ENCODE measurements around the gene UBE2F.

The UBE2F gene

GRCh38 chr2:238081561-238081960 lies 114.7 kb downstream of the UBE2F start:
- TF ChIP-seq FOXA1 (IDR thresholded peaks at IDR 0.05) (no peak), SP1 (IDR thresholded peaks at IDR 0.05) (no peak), ARNT (IDR thresholded peaks at IDR 0.05) (no peak)
- DNase-seq (ENCODE audit: extremely low spot score), result no peak
- ChIA-PET CTCF (no interaction called here), POLR2A (no interaction called here)

DNA sequence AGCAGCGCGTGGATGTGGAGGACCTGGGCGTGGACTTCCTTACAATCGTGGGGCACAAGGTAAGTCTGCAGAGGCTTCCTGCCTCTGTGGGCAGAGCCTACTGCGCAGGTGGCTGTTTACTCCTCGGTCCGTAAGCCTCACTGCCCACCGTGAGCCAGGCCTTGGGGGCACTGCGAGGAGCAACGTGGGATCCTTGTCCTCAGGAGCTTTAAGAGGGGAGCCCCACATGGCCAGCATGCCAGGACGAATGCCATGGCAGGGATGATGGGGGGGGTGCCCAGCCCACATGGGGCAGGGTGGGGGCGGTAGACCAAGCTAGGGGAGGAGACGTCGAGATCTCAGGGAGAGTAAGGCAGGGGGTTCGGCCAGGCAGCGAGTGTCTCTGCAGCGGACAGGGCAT lies 115.3 kb downstream of the UBE2F start:
- no peak for DNase-seq (ENCODE audit: extremely low spot score)
- CTCF ChIA-PET, result no interaction called here
- no peak for TF ChIP-seq SUZ12 (IDR thresholded peaks at IDR 0.05)
- TF ChIP-seq ELF4 (IDR thresholded peaks at IDR 0.05), result no peak
- TF ChIP-seq LEF1 (IDR thresholded peaks at IDR 0.05; ENCODE audit: borderline replicate concordance), result no peak
- TF ChIP-seq FOXA1 (IDR thresholded peaks at IDR 0.05), result no peak
- TF ChIP-seq PKNOX1 (IDR thresholded peaks at IDR 0.05), result no peak
- TF ChIP-seq ZNF384 (IDR thresholded peaks at IDR 0.05), result no peak
- POLR2A ChIA-PET, result no interaction called here

- TF ChIP-seq SP1 (IDR thresholded peaks at IDR 0.05) (no peak), FOXA1 (IDR thresholded peaks at IDR 0.05) (no peak), LEF1 (IDR thresholded peaks at IDR 0.05; ENCODE audit: borderline replicate concordance) (no peak), HDGF (IDR thresholded peaks at IDR 0.05; ENCODE audit: borderline replicate concordance) (no peak), TARDBP (IDR thresholded peaks at IDR 0.05) (no peak), NFRKB (IDR thresholded peaks at IDR 0.05) (no peak), BHLHE40 (IDR thresholded peaks at IDR 0.05; ENCODE audit: borderline replicate concordance) (no peak), FOXM1 (IDR thresholded peaks at IDR 0.05; ENCODE audit: borderline replicate concordance) (no peak), ZNF384 (IDR thresholded peaks at IDR 0.05) (no peak)
- POLR2A ChIA-PET, result no interaction called here
- DNase-seq (ENCODE audit: extremely low spot score), result no peak
- CTCF ChIA-PET, result no interaction called here
These were observed 116.0 kb downstream of the UBE2F start for GRCh38 chr2:238082827-238083226.

DNA sequence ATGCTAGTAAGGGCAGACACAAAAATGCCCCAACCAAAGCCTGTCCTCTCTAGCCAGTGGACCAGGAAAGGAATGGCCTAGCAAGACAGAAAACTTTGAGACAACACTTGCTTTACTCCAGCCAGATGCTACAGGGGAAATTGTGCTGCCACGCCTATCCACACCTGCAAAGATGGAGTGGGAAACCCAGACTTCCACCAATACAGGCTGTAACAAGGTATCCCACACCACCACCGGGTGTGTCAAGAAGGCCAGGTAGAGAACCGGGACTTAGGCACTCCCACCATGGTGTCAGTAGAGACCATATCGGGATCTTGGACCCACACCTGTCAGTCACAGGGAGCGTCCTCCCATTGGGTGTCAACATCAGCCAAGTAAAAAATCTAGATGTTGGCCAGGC lies 117.1 kb downstream of the UBE2F start:
- ChIA-PET CTCF (no interaction called here), POLR2A (no interaction called here)
- DNase-seq (ENCODE audit: extremely low spot score), result no peak
- TF ChIP-seq HDGF (IDR thresholded peaks at IDR 0.05; ENCODE audit: borderline replicate concordance) (no peak), BHLHE40 (IDR thresholded peaks at IDR 0.05; ENCODE audit: borderline replicate concordance) (no peak), FOXM1 (IDR thresholded peaks at IDR 0.05; ENCODE audit: borderline replicate concordance) (no peak), NFRKB (IDR thresholded peaks at IDR 0.05) (no peak), ELF4 (IDR thresholded peaks at IDR 0.05) (no peak), LEF1 (IDR thresholded peaks at IDR 0.05; ENCODE audit: borderline replicate concordance) (no peak), ARNT (IDR thresholded peaks at IDR 0.05) (no peak), SP1 (IDR thresholded peaks at IDR 0.05) (no peak), PKNOX1 (IDR thresholded peaks at IDR 0.05) (no peak)

DNA sequence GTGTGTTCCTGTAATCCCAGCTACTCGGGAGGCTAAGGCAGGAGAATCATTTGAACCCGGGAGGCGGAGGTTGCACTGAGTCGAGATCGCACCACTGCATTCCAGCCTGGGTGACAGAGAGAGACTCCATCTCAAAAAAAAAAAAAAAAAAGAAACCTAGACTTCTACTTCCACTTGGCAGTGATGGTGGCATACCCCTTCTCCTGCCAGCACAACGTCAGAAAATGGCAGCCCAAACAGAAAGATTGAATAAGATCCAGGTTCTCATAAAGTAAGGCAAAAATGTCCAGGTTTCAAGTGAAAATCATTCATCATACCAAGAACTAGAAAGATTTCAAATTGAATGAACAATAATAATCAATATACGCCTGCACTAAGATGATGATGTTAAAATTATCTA lies 117.9 kb downstream of the UBE2F start:
- TF ChIP-seq FOXK2 (IDR thresholded peaks at IDR 0.05) (no peak), SP1 (IDR thresholded peaks at IDR 0.05) (no peak), SUZ12 (IDR thresholded peaks at IDR 0.05) (no peak), ARNT (IDR thresholded peaks at IDR 0.05) (no peak), PKNOX1 (IDR thresholded peaks at IDR 0.05) (no peak), FOXA1 (IDR thresholded peaks at IDR 0.05) (no peak), CTBP1 (IDR thresholded peaks at IDR 0.05; ENCODE audit: borderline replicate concordance) (no peak), HDGF (IDR thresholded peaks at IDR 0.05; ENCODE audit: borderline replicate concordance) (no peak), ZNF384 (IDR thresholded peaks at IDR 0.05) (no peak)
- DNase-seq (ENCODE audit: extremely low spot score), result no peak
- CTCF ChIA-PET, result no interaction called here
- POLR2A ChIA-PET, result no interaction called here

DNA sequence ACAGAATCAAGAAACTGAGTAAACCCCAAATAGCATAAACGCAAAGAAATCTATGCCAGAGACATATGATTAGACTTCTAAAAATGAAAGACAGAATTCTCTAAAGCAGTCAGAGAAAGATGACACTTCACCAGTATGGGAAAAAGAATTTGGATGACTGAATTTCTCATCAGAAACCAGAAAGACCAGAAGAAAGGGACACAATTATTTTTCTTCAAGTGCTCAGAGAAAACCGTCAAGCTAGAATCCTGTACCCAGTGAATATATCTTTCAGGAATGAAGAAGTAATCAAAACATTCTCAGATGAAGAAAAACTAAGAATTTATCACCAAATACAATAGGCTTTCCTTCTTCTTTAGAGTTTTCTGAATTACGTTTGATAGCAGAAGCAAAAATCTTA lies 119.1 kb downstream of the UBE2F start:
- TF ChIP-seq ARNT (IDR thresholded peaks at IDR 0.05) (no peak), FOXA1 (IDR thresholded peaks at IDR 0.05) (no peak), HDGF (IDR thresholded peaks at IDR 0.05; ENCODE audit: borderline replicate concordance) (no peak), FOXK2 (IDR thresholded peaks at IDR 0.05) (no peak), BHLHE40 (IDR thresholded peaks at IDR 0.05; ENCODE audit: borderline replicate concordance) (no peak), PKNOX1 (IDR thresholded peaks at IDR 0.05) (no peak), NFRKB (IDR thresholded peaks at IDR 0.05) (no peak), LEF1 (IDR thresholded peaks at IDR 0.05; ENCODE audit: borderline replicate concordance) (no peak), TARDBP (IDR thresholded peaks at IDR 0.05) (no peak), CTBP1 (IDR thresholded peaks at IDR 0.05; ENCODE audit: borderline replicate concordance) (no peak), L3MBTL2 (conservative IDR thresholded peaks at IDR 0.05) (no peak), ELF4 (IDR thresholded peaks at IDR 0.05) (no peak), ZNF384 (IDR thresholded peaks at IDR 0.05) (no peak), FOXM1 (IDR thresholded peaks at IDR 0.05; ENCODE audit: borderline replicate concordance) (no peak), SP1 (IDR thresholded peaks at IDR 0.05) (no peak)
- DNase-seq (ENCODE audit: extremely low spot score), result no peak
- ChIA-PET CTCF (no interaction called here), POLR2A (no interaction called here)

- ChIA-PET CTCF (no interaction called here), POLR2A (no interaction called here)
- DNase-seq (ENCODE audit: extremely low spot score), result no peak
- TF ChIP-seq CTBP1 (IDR thresholded peaks at IDR 0.05; ENCODE audit: borderline replicate concordance) (no peak), SP1 (IDR thresholded peaks at IDR 0.05) (no peak), LEF1 (IDR thresholded peaks at IDR 0.05; ENCODE audit: borderline replicate concordance) (no peak), ELF4 (IDR thresholded peaks at IDR 0.05) (no peak), FOXK2 (IDR thresholded peaks at IDR 0.05) (no peak), FOXA1 (IDR thresholded peaks at IDR 0.05) (no peak), PKNOX1 (IDR thresholded peaks at IDR 0.05) (no peak), L3MBTL2 (conservative IDR thresholded peaks at IDR 0.05) (no peak), ARNT (IDR thresholded peaks at IDR 0.05) (no peak), SUZ12 (IDR thresholded peaks at IDR 0.05) (no peak), BHLHE40 (IDR thresholded peaks at IDR 0.05; ENCODE audit: borderline replicate concordance) (no peak), ZNF384 (IDR thresholded peaks at IDR 0.05) (no peak), FOXM1 (IDR thresholded peaks at IDR 0.05; ENCODE audit: borderline replicate concordance) (no peak), TARDBP (IDR thresholded peaks at IDR 0.05) (no peak), HDGF (IDR thresholded peaks at IDR 0.05; ENCODE audit: borderline replicate concordance) (no peak), NFRKB (IDR thresholded peaks at IDR 0.05) (no peak)
These were observed 120.4 kb downstream of the UBE2F start for GRCh38 chr2:238087211-238087610.
